WERI-Rb-1 (cell line): ENCODE data around the gene PRLH.
"Not testable (repeated sequence)": the region's sequence is repeated elsewhere in the genome, so short reads cannot be mapped to it uniquely, and the experiment has no call there.

Experiments used
- DNase-seq: peaks from one replicate; pipeline ENCODE4 v3.0.0-alpha.2; 2020
- H3K27ac ChIP-seq: fragments of 250-450 bp; sonication (Bioruptor Pico); 2 replicates; pipeline ENCODE4 v1.5.1; 2020; ENCODE audit warnings: mild to moderate bottlenecking, moderate library complexity
- H3K27me3 ChIP-seq: fragments of 250-450 bp; sonication (Bioruptor Pico); 2 replicates; pipeline ENCODE4 v1.5.1; 2021; ENCODE audit warnings: mild to moderate bottlenecking, low read depth, moderate library complexity; ENCODE audit not compliant: insufficient read depth, severe bottlenecking
- H3K36me3 ChIP-seq: fragments of 250-450 bp; sonication (Bioruptor Pico); 2 replicates; pipeline ENCODE4 v1.5.1; 2020; ENCODE audit warnings: mild to moderate bottlenecking, moderate library complexity
- H3K4me3 ChIP-seq: 2 replicates; pipeline ENCODE4 v1.5.1; 2011; ENCODE audit warnings: low read depth, mild to moderate bottlenecking, control low read depth, low read length
- H3K9me3 ChIP-seq: fragments of 250-450 bp; sonication (Bioruptor Pico); 2 replicates; pipeline ENCODE4 v1.5.1; 2021; ENCODE audit warnings: mild to moderate bottlenecking, moderate library complexity; ENCODE audit not compliant: severe bottlenecking
- TF ChIP-seq, protein P1 (sequence below): IDR thresholded peaks from 2 replicates; pipeline ENCODE4 v1.5.1; 2011; ENCODE audit warnings: low read depth, mild to moderate bottlenecking, control low read depth, inconsistent platforms, low read length

PRLH gene

DNA sequence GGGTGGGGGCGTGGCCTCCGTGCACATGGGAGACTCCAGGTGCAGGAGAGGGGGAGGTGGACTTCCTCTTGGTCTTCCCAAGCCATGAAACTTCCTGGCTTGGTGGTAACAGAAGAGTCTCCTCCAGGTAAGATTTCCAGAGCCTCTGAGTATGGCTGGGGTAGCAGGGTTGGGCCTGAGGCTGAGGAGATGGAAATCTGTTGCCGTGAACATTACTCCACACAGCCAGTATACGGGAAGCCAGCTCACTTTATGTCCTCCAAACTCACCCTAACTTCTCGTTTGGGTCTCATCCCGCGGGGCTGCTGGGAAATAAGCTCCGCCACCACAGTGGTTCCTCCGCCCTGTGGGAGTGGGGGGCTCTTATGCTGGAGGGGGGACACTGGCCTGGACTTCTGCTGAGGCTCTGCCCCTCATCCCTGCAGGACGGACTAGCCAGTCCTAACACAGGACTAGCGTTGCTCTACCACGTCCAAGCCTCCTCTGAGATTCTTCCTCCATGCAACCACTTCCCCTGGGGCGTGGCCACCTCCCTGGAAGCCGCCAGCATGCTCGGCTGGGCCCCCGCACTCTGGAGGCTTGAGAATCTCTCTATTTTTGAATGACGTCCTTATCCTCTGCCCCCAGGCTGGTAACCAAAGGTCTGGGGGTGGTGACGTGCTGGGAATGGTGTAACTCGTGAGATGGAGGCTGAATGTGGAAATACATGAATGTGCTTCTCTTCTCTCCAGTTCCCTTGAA lies 24.9 kb downstream of the PRLH start:
- Histone ChIP-seq H3K4me3 (no peak overlapping the region), H3K27ac (no peak overlapping the region), H3K27me3 (peaks cover 5% of the 10 kb centered on the region), H3K9me3 (no peaks in the 10 kb centered on the region), H3K36me3 (no peaks in the 10 kb centered on the region)
- no peak for DNase-seq
- TF ChIP-seq, protein P1, sequence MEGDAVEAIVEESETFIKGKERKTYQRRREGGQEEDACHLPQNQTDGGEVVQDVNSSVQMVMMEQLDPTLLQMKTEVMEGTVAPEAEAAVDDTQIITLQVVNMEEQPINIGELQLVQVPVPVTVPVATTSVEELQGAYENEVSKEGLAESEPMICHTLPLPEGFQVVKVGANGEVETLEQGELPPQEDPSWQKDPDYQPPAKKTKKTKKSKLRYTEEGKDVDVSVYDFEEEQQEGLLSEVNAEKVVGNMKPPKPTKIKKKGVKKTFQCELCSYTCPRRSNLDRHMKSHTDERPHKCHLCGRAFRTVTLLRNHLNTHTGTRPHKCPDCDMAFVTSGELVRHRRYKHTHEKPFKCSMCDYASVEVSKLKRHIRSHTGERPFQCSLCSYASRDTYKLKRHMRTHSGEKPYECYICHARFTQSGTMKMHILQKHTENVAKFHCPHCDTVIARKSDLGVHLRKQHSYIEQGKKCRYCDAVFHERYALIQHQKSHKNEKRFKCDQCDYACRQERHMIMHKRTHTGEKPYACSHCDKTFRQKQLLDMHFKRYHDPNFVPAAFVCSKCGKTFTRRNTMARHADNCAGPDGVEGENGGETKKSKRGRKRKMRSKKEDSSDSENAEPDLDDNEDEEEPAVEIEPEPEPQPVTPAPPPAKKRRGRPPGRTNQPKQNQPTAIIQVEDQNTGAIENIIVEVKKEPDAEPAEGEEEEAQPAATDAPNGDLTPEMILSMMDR, result no peak

DNA sequence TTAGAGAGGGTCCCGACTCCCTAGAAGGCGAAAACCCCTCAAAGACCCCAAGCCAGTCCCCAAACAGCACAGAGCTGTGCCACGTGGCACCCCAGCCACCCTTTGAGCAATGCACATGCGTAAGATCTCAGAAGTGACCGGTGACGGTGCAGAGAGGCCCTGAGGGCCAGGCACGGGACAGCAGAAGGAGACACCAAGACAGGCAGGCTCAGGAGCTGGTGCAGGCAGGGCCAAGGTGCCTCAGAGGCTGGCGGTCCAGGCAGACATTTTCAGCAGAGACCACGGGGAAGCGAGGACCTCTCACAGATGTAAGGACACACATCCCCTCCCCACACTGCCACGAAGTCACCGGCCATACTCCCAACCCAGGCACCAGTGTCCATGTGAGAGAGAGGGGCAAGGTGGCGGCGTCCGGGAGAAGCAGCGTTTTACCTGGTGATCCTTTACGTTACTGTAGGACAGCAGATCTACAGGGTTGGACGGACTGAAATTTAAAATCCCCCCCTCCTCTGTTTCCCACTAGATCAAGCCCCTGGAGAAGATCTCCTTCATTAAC lies 26.1 kb downstream of the PRLH start:
- Histone ChIP-seq H3K9me3 (no peaks in the 10 kb centered on the region), H3K4me3 (no peak overlapping the region), H3K27me3 (peaks cover 16% of the 10 kb centered on the region), H3K27ac (no peak overlapping the region), H3K36me3 (no peaks in the 10 kb centered on the region)
- TF ChIP-seq, protein P1, result no peak
- no peak for DNase-seq

DNA sequence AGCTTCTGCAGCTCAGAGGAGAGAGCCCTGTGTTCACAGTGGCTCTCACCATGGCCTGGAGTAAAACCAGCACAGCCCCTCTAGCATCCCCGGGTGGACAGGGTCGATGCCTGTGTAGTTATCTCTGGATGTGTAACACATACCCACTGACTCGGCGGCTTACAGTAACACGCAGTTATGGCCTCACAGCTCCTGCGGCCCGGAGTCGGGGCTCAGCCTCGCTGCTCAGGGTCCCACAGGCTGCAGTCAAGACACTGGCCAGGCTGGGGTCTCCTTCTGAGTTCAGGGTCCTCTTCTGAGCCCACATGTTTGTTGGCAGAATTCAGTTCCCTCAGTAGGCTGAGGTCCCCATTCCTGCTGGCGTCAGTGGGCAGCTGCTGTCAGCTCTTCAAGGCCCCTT lies 26.7 kb downstream of the PRLH start:
- no peaks in the 10 kb centered on the region for H3K9me3 ChIP-seq
- TF ChIP-seq, protein P1, result no peak
- no peaks in the 10 kb centered on the region for H3K36me3 ChIP-seq
- peaks cover 17% of the 10 kb centered on the region for H3K27me3 ChIP-seq
- H3K27ac ChIP-seq, result no peak overlapping the region
- H3K4me3 ChIP-seq, result no peak overlapping the region
- DNase-seq, result no peak

DNA sequence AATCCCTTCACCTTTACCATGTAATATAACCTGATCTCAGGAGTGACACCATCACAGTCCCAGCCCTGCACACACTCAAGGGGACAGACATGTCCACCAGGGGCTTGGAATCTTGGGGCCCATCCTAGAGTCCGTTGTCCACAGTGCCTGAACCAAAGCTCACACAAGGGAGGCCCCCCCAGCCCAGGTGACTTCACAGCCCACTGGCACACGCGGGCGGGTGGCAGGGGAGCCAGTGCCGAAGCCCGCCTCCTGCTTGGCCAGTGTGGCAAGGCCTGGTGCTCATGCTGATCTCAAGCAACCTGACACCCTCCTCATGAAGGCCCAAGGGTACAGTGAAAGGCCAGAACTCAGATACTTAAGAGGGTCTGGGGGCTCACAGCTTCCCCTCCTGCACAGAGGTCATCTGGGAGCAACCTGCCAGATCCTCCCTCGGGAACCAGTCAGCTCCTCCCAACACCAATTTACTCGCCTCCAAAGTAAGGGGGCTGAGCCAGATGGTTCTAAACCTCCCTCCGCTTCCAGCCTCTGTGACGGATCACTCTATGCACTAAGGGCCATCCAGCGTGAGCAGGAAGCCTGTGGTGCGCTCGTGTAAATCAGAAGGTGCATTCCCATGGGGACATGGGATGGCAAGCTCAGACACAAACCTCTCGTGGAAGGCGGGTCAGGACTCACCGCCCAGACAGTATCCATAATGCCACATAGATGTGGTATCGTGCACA lies 27.4 kb downstream of the PRLH start:
- H3K27ac ChIP-seq, result no peak overlapping the region
- peak; percentile 26 for DNase-seq
- TF ChIP-seq, protein P1, result no peak
- H3K36me3 ChIP-seq, result no peaks in the 10 kb centered on the region
- peaks cover 17% of the 10 kb centered on the region for H3K27me3 ChIP-seq
- no peak overlapping the region for H3K4me3 ChIP-seq
- H3K9me3 ChIP-seq, result no peaks in the 10 kb centered on the region

DNA sequence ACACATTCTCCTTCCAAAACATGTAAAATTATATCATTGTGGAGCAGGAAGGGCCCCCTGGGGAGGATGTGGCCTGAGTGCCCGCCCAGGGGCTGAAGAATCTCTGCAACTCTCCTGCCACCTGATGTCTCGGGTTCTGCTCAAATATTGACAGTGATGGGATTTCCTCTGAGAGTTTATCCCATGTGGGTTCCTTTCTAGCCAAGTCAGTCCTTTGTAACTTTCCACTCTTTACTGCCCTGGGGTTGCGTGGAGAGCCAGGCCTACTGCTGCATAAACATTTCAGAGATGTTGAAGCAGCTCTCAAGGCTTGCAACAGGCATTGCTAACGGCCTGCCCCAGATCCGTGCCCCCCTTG lies 28.1 kb downstream of the PRLH start:
- TF ChIP-seq, protein P1, result no peak
- no peak for DNase-seq
- H3K36me3 ChIP-seq, result no peaks in the 10 kb centered on the region
- peaks cover 17% of the 10 kb centered on the region for H3K27me3 ChIP-seq
- no peaks in the 10 kb centered on the region for H3K9me3 ChIP-seq
- no peak overlapping the region for H3K4me3 ChIP-seq
- H3K27ac ChIP-seq, result no peak overlapping the region

DNA sequence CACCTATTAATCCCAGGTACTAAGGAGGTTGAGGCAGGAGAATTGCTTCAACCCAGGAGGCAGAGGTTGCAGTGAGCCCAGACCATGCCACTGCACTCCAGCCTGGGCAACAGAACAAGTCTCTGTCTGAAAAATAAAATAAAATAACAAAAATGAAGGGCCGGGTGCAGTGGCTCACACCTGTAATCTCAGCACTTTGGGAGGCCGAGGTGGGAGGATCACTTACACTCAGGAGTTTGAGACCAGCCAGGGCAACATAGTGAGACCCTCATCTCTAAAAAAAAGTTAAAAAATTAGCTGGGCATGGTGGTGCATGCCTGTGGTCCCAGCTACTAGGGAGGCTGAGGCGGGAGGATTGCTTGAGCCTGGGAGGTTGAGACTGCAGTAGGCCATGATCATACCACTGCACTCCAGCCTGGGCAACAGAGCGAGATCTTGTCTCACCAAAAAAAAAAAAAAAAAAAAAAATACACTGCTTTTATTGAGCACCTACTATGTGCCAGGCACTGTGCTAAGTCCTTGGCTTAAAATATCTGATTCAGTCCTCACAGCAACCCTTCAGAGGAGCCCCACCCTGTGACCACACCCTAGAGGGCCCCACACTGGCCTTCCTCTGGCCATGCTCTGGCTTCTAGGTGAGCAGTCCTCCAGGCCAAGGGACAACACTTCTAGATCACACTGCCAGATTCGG lies 29.6 kb downstream of the PRLH start:
- H3K4me3 ChIP-seq, DNase-seq, H3K36me3 ChIP-seq, H3K9me3 ChIP-seq, H3K27ac ChIP-seq: not testable (repeated sequence)
- H3K27me3 ChIP-seq, result peaks cover 26% of the 10 kb centered on the region
